Neuron (in vitro differentiated cells): ENCODE results near the gene CADPS2.
"Not testable (repeated sequence)": the region's sequence is repeated elsewhere in the genome, so short reads cannot be mapped to it uniquely, and the experiment has no call there.

Experiments used
- H2AFZ ChIP-seq: one replicate; pipeline ENCODE4 v1.6.1; 2013; ENCODE audit warnings: low read depth, mild to moderate bottlenecking, inconsistent platforms, low read length, moderate library complexity
- H3K27me3 ChIP-seq: one replicate; pipeline ENCODE4 v1.6.1; 2013; ENCODE audit warnings: low read length; ENCODE audit not compliant: insufficient read depth
- H3K36me3 ChIP-seq: one replicate; pipeline ENCODE4 v1.6.1; 2013; ENCODE audit warnings: low read length; ENCODE audit not compliant: insufficient read depth
- H3K4me1 ChIP-seq: one replicate; pipeline ENCODE4 v1.6.1; 2013; ENCODE audit warnings: low read length; ENCODE audit not compliant: insufficient read depth
- H3K4me3 ChIP-seq: 2 replicates; pipeline ENCODE4 v1.5.1; 2013; ENCODE audit warnings: mild to moderate bottlenecking, low read length, moderate library complexity
- H3K9me3 ChIP-seq: one replicate; pipeline ENCODE4 v1.6.1; 2013; ENCODE audit warnings: low read length

Gene CADPS2

DNA sequence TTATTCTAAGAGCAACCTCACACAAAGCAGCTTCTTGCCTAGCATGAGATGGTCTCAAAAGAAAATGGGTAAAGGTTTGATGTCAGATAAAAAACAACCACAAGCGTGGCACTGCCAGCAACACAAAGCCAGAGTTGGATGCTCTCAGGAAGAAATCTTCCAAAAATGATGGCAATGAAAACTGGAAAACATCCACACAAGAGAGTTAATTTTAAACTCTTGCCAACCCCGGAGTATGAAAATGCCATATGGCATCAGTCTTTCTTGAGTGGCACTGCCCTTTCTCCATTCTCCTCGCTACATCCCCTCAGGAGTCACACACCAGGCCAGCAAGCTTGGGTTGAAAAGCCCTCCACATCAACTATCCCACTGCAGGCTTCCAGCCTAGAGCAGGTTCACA lies 41.0 kb downstream of the CADPS2 start:
- Histone ChIP-seq H3K4me3 (no peak overlapping the region), H3K9me3 (no peaks in the 10 kb centered on the region), H3K27me3 (no peaks in the 10 kb centered on the region), H2AFZ (no peak overlapping the region), H3K4me1 (peaks cover 10% of the 10 kb centered on the region), H3K36me3 (no peaks in the 10 kb centered on the region)

DNA sequence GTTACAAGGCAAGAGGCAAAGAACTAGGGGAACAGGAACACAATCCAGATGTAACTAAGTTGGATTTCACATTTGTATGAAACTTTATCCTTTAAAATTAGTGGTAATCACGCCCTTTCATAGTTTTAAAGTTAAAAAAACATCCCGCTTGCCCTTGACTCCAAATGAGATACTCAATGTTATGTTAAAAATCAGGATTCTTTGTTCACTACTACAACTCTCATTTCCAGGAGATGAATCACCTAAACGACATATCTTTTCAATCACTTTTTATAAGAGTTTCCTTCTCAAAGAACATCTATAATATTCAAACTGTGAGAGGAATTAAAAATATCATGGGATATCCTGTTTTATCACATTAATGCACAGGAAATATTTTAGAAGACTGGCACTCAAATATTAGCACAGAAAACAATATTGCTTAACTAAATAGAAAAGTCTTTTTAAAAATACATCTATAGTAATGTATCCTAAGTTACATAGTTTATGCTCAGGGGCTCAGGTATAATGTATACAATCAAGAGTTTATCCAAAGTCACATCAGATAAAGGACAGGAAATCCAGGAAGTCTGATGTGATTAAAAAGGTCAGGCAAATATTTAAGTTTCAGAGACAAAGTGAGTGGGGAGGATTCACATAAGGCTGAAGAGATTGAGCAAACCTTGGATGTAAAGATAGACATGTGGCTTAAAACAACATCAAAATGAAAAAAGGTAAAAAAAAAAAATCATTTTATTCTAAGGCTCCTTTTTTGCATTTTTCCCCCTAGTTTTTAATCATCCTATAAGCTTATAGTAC lies 41.9 kb downstream of the CADPS2 start:
- H3K36me3 ChIP-seq, result no peaks in the 10 kb centered on the region
- no peak overlapping the region for H2AFZ ChIP-seq
- no peaks in the 10 kb centered on the region for H3K9me3 ChIP-seq
- peaks cover 10% of the 10 kb centered on the region for H3K4me1 ChIP-seq
- H3K4me3 ChIP-seq, result no peak overlapping the region
- no peaks in the 10 kb centered on the region for H3K27me3 ChIP-seq

DNA sequence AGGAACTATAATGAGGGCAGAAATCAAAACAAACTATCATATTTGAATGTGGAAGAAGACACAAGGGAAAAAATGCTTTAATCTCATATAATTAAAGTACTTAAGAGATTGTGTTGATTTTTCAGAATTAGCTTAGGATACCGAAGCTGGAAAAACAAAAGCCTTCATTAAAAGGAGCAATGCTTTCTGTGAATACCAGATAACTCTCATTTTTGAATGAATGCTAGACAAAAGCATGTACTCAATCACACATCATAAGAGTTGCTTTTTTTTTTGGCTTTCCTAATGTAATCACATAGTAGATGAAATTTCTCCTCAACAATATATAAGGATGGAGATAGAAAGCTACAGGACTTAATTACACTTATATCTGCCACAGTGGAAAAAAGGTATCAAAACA lies 43.3 kb downstream of the CADPS2 start:
- H3K4me1 ChIP-seq, result peaks cover 2% of the 10 kb centered on the region
- H3K36me3 ChIP-seq, result no peaks in the 10 kb centered on the region
- H3K4me3 ChIP-seq, result no peak overlapping the region
- no peak overlapping the region for H2AFZ ChIP-seq
- H3K27me3 ChIP-seq, result no peaks in the 10 kb centered on the region
- H3K9me3 ChIP-seq, result no peaks in the 10 kb centered on the region

DNA sequence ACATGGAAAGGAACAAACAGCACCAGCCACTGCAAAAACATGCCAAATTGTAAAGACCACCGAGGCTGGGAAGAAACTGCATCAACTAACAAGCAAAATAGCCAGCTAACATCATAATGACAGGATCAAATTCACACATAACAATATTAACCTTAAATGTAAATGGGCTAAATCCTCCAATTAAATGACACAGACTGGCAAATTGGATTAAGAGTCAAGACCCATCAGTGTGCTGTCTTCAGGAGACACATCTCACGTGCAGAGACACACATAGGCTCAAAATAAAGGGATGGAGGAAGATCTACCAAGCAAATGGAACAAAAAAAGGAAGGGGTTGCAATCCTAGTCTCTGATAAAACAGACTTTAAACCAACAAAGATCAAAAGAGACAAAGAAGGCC lies 50.0 kb downstream of the CADPS2 start:
- H3K27me3 ChIP-seq, H3K4me1 ChIP-seq, H3K36me3 ChIP-seq, H3K4me3 ChIP-seq, H2AFZ ChIP-seq, H3K9me3 ChIP-seq: not testable (repeated sequence)

DNA sequence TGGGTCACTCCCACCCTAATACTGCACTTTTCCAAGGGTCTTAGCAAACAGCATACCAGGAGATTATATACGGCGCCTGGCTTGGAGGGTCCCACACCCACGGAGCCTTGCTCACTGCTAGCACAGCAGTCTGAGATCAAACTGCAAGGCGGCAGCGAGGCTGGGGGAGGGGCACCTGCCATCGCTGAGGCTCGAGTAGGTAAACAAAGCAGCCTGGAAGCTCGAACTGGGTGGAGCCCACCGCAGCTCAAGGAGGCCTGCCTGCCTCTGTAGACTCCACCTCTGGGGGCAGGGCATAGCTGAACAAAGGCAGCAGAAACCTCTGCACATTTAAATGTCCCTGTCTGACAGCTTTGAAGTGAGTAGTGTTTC lies 51.7 kb downstream of the CADPS2 start:
- not testable (repeated sequence) for H3K9me3 ChIP-seq, H3K27me3 ChIP-seq, H3K4me1 ChIP-seq, H3K4me3 ChIP-seq, H3K36me3 ChIP-seq, H2AFZ ChIP-seq

DNA sequence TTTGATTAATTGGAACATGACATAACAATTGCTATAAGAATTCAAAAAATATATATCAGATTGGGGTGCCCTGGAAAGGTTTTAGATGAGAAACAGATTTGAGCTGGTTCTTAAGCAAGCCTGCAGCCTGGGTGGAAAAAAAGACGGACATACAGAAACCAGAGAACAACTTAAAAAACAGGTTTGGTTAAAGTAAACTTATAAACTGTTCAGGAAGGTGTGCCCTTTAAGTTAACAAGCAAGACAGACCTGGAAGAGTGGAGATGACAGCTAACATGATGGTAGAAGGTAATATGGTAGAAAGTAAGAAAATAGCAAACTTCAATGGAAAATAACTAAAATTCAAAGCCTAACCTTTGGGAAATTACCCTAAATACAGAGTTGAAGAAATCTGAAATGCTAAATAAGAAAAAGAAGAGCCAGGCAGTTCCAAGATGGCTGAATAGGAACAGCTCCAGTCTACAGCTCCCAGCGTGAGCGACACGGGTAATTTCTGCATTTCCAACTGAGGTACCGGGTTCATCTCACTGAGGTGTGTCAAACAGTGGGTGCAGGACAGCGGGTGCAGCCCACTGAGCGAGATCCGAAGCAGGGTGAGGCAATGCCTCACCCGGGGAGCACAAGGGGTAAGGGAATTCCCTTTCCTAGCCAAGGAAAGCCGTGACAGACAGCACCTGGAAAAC lies 52.2 kb downstream of the CADPS2 start:
- Histone ChIP-seq H3K4me1 (peaks cover 2% of the 10 kb centered on the region), H3K4me3 (no peak overlapping the region), H3K27me3 (no peaks in the 10 kb centered on the region), H2AFZ (no peak overlapping the region), H3K36me3 (no peaks in the 10 kb centered on the region), H3K9me3 (no peaks in the 10 kb centered on the region)

DNA sequence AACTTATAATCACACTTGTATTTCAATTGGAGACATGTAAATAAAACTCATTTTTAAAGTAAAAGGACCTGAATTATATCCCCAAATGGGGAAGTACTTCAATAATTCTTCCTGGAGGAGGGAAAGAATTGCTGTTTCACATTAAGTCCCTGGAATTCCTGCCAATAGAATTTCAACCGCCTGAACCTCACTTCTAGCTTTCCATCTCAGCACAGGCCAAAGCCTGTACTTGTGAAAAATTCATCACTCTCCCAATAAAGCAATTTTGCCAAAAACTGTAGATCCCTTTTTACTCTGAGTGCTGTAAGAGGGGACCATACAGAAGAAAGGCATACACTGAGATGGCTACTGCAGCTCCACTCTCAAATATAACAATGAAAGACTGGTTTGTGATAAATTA lies 54.8 kb downstream of the CADPS2 start:
- Histone ChIP-seq H3K27me3 (no peaks in the 10 kb centered on the region), H2AFZ (no peak overlapping the region), H3K9me3 (no peaks in the 10 kb centered on the region), H3K36me3 (no peaks in the 10 kb centered on the region), H3K4me1 (peaks cover 2% of the 10 kb centered on the region), H3K4me3 (no peak overlapping the region)

DNA sequence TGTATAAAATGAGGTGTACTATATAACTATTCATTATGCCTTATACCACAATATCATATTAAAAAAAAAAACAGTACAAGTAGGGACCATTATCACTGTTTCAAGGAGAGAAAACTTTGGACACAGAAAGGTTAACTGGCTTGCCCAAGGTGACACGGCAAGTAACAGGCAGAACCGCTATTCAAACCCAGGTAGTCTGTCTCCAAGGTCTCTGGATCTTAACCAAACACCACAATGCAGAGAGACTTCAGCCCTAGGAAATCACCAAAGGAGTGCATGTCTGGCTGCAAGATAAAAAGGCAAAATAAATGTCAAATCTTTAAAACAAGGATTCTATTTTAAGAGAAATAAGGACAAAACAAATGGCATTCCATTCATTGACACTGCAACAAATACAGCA lies 56.3 kb downstream of the CADPS2 start:
- no peaks in the 10 kb centered on the region for H3K27me3 ChIP-seq
- H3K4me3 ChIP-seq, result no peak overlapping the region
- peaks cover 2% of the 10 kb centered on the region for H3K4me1 ChIP-seq

DNA sequence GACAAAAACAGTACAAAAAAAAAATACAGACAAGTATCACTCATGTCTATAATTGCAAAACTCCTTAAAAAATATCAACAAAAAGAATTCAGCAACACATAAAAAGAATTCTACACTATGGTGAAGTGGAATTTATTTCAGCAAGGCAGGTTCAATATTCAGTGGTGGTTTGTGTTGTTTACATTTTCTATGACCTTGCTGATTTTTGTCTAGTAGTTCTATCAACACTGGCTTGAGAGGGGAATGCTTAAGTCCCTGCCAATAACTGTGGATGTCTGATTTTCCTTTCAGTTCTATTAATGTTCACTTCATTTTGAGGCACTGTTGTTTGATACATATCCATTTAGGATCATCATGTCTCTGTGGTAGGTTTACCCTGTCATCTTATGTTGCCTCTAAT lies 58.5 kb downstream of the CADPS2 start:
- H3K27me3 ChIP-seq, result no peaks in the 10 kb centered on the region
- no peaks in the 10 kb centered on the region for H3K36me3 ChIP-seq
- no peak overlapping the region for H2AFZ ChIP-seq
- no peaks in the 10 kb centered on the region for H3K4me1 ChIP-seq
- H3K4me3 ChIP-seq, result no peak overlapping the region
- no peaks in the 10 kb centered on the region for H3K9me3 ChIP-seq

More for the DNA sequence above, 56.3 kb downstream of the CADPS2 start:
- Histone ChIP-seq H3K36me3 (no peaks in the 10 kb centered on the region), H3K9me3 (no peaks in the 10 kb centered on the region), H2AFZ (no peak overlapping the region)

DNA sequence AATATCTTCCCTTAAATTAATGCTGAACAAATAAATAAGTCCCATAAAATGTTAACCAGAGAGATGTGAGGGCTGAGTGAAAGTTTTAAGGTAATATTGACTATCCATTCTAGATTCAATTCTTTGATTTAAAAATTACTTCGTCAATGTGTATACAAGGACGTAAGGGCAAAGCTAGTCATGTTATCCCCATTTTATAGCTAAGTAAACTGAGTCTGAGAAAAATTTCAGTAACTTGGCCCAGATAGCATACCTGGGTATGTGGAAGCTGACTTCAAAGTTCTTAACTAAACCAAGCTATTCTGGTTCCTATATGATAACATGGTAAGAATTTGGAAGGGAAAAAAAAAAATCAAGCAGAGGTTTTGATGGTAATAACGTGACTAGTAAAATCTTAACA lies 72.4 kb downstream of the CADPS2 start:
- H3K9me3 ChIP-seq, result no peaks in the 10 kb centered on the region
- no peak overlapping the region for H3K4me3 ChIP-seq
- H3K4me1 ChIP-seq, result no peaks in the 10 kb centered on the region
- H2AFZ ChIP-seq, result no peak overlapping the region
- no peaks in the 10 kb centered on the region for H3K36me3 ChIP-seq
- H3K27me3 ChIP-seq, result no peaks in the 10 kb centered on the region

DNA sequence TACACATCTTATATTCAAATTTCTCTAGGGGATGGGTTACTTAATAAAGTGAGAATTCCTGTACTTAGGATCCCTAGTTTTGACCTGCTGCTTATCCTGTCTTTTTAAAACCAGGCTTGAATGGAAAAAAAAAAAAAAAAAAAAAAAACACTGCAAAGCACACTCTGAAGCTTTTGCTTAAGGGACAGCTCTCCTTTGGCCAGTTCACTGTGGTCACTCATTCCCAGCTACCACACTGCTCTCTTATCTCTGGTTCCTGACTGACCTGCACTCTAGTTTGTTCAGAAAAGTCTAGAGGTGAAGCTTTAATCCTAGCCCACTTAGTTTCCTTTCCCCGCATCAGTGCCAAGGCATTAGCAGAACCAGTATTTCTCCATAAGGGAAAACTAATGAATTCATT lies 82.4 kb downstream of the CADPS2 start:
- Histone ChIP-seq H3K9me3 (no peaks in the 10 kb centered on the region), H3K36me3 (no peaks in the 10 kb centered on the region), H2AFZ (peak overlapping the region; percentile 97), H3K27me3 (no peaks in the 10 kb centered on the region), H3K4me3 (no peak overlapping the region), H3K4me1 (peaks cover 3% of the 10 kb centered on the region)

DNA sequence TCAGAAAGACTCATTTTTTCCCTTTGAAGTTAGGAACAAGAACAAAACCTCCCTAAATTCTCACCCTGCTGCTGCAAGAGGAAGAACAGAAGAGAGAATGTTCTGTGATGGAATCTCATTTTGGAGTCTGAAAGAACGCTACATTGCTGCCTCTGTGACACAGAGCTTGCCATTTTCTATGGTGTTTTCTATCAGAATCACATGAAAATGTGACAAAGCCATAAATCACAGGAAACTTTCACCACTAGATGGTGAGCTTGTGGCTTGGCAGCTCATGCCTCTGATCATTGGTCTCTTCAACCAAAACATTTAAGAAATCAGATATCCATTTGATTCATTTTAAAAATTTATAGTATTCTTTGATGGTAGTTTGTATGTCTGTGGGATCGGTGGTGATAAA lies 82.9 kb downstream of the CADPS2 start:
- Histone ChIP-seq H3K36me3 (no peaks in the 10 kb centered on the region), H2AFZ (peak overlapping the region; percentile 97), H3K4me1 (peaks cover 3% of the 10 kb centered on the region), H3K4me3 (no peak overlapping the region), H3K9me3 (no peaks in the 10 kb centered on the region), H3K27me3 (no peaks in the 10 kb centered on the region)

DNA sequence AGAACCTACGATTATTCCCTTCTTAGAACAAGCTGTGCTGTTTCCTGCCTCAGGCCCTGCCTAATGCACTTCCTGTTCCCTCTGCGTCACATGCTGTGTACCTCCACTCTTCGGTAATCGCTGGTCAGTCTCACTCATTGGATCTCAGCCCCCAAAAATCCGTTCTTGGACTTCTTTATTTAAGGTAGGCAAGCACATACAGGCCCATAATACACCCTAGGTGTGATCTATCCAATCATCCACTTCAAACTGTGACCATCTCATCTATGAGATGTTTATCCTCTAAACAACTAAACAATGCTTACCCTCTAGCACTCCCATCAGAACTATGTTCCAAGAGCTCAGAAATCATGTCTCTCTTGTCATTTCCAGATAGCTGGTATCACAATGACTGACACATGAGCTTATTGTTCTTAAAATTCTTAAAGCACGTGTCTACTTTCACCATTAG lies 83.9 kb downstream of the CADPS2 start:
- no peaks in the 10 kb centered on the region for H3K36me3 ChIP-seq
- no peaks in the 10 kb centered on the region for H3K27me3 ChIP-seq
- H3K9me3 ChIP-seq, result no peaks in the 10 kb centered on the region
- peak overlapping the region; percentile 2 for H2AFZ ChIP-seq
- H3K4me3 ChIP-seq, result no peak overlapping the region
- H3K4me1 ChIP-seq, result peaks cover 3% of the 10 kb centered on the region
